NCI-H524 (cell line): Measurements from ENCODE around the gene SF3B2.
A peak's percentile ranks its signal among the peaks of the same experiment; 100 is the strongest.

ENCODE experiments used
- DNase-seq, 2 experiments: peaks; one replicate each; lab custom pipeline; 2025; lab: John Stamatoyannopoulos, UW

SF3B2 gene

GRCh38 chr11:66047541-66048365, 4.4 kb upstream of the SF3B2 start:
- DNase-seq, result no peak

GRCh38 chr11:66048547-66049323, 3.4 kb upstream of the SF3B2 start, which contains the start of gene GAL3ST3:
Gene GAL3ST3 (minus strand): TSS chr11:66049161. CDS start chr11:66045415, 3,746 bp downstream.
- peak in 1 of 2 experiments; percentile 59 for DNase-seq

- DNase-seq, result peak in 1 of 2 experiments; percentile 9
These were observed 1.5 kb upstream of the SF3B2 start for GRCh38 chr11:66050581-66051231.

GRCh38 chr11:66051371-66051765, 796 bp upstream of the SF3B2 start:
- no peak for DNase-seq

GRCh38 chr11:66052664-66052982, 459 bp downstream of the SF3B2 start:
- no peak for DNase-seq

- no peak for DNase-seq
These were observed 2.9 kb downstream of the SF3B2 start for GRCh38 chr11:66055021-66055420.

GRCh38 chr11:66056501-66056900, 4.3 kb downstream of the SF3B2 start:
- DNase-seq, result no peak

- DNase-seq, result no peak
These were observed 8.0 kb downstream of the SF3B2 start for GRCh38 chr11:66059966-66060680.

- DNase-seq, result no peak
These were observed 9.1 kb downstream of the SF3B2 start for GRCh38 chr11:66061268-66061667.

GRCh38 chr11:66062408-66062807, 10.2 kb downstream of the SF3B2 start:
- no peak for DNase-seq

GRCh38 chr11:66063900-66064299, 11.7 kb downstream of the SF3B2 start:
- DNase-seq, result no peak

GRCh38 chr11:66064571-66064970, 12.4 kb downstream of the SF3B2 start:
- no peak for DNase-seq

- DNase-seq, result no peak
These were observed 14.6 kb downstream of the SF3B2 start for GRCh38 chr11:66066751-66067150.

- no peak for DNase-seq
These were observed 15.5 kb downstream of the SF3B2 start for GRCh38 chr11:66067640-66068039.

GRCh38 chr11:66068154-66068821, 16.1 kb downstream of the SF3B2 start:
- peak; percentile 25 to 73 for DNase-seq

- DNase-seq, result peak in 1 of 2 experiments; percentile 35
These were observed 17.0 kb downstream of the SF3B2 start for GRCh38 chr11:66068923-66069714.

GRCh38 chr11:66069715-66070603, 17.8 kb downstream of the SF3B2 start, which contains the start of gene PACS1:
Gene PACS1 (plus strand): TSS chr11:66070272. CDS start chr11:66070487, 215 bp downstream.
- DNase-seq, result peak in 1 of 2 experiments; percentile 45

GRCh38 chr11:66070604-66071380, 18.6 kb downstream of the SF3B2 start:
- no peak for DNase-seq

GRCh38 chr11:66071381-66071801, 19.2 kb downstream of the SF3B2 start:
- no peak for DNase-seq
